NCI-H226 (cell line): Measurements from ENCODE around the gene KMO.

Source experiments
- DNase-seq: peaks from one replicate; pipeline ENCODE4 v3.0.0-alpha.2; 2015

KMO gene

DNA sequence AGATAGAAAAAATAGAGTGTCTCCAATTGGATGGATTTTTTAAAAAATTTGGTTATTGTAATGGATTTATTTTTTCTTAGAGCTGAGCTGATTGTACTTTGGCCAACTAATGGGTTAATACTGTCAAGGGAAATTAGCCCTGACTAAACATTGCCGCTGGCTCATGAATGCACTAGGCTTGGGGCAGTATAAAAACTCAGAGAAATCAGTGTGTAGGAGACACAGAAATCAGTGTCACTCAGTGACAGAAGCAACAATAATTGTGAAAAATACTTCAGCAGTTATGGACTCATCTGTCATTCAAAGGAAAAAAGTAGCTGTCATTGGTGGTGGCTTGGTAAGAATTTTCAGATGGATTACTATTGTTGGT is at the start of gene KMO:
KMO (plus strand) TSS at position 217 of the 370 bp plus-strand sequence; CDS start at position 284, 67 bp downstream.
- no peak for DNase-seq

DNA sequence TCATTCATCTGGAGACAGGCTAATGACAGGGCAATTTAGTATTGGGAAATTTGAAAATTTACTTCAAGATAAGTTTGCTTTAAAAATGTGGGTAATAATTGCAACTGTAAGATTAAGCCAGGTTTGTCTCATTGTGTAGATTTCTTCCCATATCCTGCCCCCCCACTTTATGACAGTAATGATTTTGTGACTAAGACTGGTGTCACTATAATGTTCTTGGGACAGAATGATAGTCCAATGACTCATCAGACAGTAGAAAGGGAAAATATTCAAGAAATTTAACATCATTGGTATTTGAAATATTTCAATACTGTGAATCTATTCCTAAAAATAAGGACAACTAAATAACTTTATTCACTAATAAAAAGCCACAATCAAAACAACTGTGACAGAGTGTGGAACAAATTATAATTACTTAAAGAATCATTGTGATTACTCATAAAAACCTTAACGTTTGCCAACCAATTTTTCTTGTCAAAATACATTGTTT is 49.4 kb upstream of the KMO start:
- DNase-seq, result no peak

DNA sequence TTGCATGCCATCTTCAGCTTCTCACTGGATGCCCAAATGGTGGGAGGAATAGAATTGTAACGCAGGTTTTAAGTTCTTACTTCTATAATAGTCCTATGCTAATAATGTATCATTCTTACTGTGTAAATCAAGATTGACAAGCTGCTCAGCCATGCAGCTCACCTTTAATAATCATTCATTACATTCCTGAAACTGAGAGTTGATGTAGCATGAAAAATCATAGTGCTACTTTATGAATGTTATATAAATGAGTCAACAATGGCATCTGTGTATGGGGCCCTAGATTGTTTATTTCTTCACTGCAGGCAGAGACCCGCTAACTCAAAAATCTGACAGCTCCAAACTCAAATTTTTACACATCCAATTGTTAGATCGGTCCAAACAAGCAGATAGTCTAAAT is 47.0 kb upstream of the KMO start:
- DNase-seq, result no peak

- no peak for DNase-seq
These were observed 46.6 kb upstream of the KMO start for GRCh38 chr1:241485554-241485992.

DNA sequence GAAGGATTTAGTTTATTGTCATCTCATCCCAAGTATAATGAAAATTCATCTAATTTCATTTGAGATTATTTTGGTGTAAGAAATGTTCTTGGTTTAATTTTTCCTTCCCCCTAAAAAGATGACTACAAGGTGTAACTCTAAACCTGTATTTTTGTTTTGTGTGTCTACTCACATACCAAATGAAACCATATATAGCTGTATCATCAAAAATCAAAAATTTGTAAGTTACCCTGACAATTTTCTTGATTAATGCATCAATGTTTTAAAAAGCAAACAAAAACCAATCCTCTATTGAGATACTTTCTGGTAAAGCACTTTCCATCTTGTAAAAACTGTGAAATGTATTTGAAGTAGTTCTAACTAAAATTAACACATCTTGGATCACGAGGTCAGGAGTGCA is 43.4 kb upstream of the KMO start:
- DNase-seq, result no peak

- no peak for DNase-seq
These were observed 36.4 kb upstream of the KMO start for GRCh38 chr1:241495741-241496140.

- DNase-seq, result no peak
These were observed 32.3 kb upstream of the KMO start for GRCh38 chr1:241499910-241500309.

DNA sequence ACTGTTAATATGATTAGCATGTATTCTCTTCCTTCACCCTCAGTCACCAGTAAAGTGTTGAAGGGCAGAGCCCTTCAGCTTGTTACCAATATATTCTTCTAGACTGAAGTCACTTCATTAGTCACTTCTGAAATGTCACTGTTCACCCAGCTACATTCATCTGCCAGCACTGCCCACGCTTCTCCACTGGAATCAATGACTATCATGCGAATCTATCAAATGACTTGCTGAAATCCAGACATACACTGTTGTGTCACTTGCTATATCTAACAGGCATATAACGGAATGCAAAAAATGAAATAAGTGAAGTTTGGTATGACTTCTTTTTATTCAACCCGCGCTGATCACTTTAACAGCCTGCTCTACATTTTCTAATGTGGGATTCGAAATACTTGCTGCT is 28.7 kb upstream of the KMO start:
- DNase-seq, result no peak

DNA sequence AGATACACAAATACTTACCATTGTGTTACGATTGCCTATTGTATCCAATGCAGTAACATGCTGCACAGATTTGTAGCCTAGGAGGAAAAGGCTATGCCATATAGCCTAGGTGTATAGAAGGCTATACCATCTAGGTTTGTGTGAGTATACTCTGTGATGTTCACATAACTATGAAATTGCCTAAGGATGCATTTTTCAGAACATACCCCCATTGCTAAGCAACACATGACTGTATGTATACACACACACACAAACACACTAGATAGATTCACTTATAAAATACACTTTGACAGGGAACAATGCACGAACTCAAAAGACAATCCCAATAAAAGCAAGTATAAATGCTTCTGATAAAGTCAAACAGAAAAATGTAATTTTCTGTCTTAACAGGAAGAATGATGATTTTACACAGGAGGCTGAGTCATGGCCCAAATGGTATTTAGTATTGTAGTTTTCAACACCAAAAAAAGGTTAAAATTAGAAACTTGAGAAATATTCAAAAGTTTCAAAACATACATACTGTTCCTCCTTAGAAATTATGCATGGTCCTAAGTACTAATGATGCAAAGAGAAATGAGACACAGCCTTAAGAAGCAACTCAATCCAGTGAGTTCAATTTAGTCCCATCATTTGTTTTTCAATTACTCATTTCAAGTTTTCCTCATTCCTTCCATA is 24.9 kb upstream of the KMO start:
- DNase-seq, result no peak

DNA sequence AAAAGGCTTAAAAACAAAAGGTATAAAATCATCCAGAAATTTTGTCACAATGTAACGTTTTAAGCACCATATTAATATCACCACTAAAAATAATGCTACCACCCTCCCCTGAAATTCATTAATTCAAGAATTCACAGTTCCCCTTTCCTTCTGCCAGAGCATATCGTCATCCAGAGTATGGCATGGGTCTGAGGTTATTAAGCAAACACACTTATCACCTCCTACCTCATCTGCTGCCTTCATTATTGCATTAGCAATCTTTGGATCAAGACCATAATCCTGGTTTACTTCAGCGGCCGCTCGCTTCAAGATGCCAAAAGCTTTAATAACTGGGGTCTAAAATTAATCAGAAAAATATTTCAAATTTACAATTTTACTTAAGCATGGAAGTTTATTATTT is 18.8 kb upstream of the KMO start:
- DNase-seq, result no peak

DNA sequence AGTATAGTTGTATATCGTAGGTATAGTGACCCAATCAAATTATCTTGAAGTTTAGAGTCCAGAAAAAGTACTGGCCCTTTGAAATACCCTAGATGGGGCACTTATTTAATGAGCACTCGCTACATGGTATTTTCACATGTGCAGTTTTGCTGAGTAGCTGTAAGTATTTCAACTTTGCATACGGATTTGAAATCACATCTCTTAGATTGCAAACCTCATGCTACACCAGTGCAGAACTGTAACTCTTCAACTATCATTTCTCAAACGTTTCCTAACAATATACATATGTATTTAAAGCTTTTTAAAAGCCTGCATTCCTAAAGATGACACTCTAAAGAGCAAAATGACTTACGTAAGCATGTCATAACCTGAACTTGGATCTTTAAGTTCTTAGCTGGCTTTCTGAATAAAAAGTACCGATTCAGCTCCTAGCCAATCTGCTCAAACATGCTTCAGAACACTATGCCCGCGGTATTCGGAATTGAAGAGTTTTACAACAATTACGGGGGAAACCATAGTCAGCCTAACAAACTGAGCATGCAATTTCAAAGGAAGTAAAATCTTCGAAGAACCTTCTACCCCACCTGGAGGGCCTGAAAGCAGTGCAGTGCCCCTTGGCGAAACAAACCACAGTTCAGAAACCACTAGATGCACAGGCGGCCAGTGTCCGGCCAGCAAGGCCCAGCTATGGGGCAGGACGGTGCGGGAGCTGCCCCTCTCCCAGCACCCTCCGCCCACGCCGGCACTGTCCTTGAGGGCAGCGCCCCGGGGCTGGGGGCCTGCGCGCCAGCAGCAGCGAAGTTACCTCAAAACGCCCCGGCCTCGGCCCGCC is 13.5 kb upstream of the KMO start:
- no peak for DNase-seq

DNA sequence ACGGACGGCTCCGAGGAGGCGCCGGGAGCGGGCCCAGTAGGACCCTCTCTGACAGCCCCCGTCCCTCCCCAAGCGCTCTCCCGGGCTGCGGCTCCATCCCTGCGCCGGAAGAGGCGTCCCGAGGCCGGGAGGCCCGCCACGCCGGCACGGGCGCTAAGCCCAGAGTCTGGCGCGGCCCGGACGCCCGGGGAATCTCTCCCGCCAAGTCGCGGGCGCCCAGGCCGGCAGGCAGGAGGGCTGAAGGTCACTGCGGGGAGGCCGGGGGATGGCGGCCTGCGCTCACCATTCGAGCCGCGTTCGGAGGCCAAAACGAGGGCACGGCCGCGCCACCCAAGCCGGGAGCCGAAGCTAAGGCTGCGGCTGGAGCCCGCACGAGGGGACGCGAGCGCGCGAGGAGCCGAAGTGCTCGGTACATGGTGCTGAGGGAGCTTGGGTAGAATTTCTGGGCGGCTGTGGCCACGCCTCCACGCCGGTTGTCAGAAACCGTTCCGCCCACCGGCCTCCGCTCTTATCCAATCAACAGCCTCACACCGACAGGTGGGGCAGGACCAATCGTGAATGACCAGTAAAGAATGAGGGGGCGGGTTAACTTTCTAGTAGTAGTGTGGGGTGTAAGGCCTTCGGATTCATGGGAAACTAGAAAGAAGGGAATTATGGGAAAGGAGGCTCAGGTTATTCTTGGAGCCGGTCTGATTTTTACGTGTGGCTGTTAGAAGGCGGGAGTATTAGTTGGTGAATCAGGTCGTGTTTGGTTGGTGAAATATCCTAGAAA is 12.7 kb upstream of the KMO start, which contains the start of gene FH:
FH (minus strand) TSS at position 448 of the 772 bp plus-strand sequence; CDS start at position 415, 33 bp downstream.
- peak; percentile 86 for DNase-seq

GRCh38 chr1:241520080-241520465 is 12.1 kb upstream of the KMO start:
- DNase-seq, result no peak

DNA sequence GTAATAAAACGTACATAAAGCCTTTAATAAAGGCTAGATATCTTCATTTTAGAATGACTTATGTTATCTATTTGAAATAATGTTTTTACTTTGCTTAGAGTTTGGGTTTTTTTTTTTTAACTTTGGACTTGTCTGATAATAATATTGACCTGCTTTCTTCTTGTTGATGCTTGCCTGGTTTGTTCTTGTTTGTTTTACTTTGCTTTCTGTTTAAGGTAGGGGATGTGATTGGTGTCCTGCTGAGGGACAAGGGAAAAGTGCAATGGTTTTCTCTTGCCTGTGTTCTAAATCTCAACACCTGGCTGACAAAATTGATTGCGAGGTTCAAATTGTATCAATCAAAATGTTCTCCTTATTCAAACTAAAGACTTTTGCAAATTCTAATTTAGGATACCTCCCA is 10.5 kb upstream of the KMO start:
- DNase-seq, result no peak

DNA sequence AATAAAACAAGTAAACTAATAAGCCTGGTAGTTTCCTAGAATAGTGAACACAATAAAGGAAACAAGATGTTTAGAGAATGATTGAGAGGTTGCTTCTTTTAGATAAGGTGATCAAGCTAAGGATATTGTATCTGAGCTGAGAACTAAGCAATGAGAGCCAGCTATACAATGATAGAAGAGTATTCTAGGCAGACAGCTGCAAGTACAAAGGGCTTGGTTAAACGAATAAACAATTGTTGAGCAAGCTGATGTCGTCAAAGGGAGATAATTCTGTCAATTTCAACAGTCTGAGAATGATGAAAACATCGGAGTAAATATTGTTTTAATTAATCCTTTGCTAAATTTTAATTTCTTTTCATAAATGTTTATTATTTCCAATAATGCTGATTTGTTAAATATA is 7.2 kb upstream of the KMO start:
- no peak for DNase-seq

DNA sequence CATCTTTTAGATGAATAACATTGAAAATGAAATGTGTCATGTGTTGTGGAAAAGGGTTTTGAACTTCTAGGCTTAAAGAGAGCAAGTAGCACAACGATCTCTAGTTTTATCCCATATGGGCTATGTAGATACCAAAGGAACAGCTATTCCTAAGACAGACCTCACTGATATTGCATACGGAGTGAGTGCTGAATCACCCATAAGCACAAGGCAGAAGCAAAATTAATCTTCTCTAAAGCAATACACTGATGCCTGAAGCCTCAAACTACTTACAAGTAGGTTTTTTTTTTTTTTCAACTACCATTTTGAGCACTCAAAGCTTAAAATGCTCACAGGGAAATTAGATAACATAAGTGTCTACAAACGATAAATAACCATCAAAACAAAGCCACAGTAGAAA is 5.0 kb upstream of the KMO start:
- no peak for DNase-seq

GRCh38 chr1:241531195-241532161 is 700 bp upstream of the KMO start:
- peak; percentile 9 for DNase-seq

GRCh38 chr1:241532864-241533263 is 686 bp downstream of the KMO start:
- no peak for DNase-seq

DNA sequence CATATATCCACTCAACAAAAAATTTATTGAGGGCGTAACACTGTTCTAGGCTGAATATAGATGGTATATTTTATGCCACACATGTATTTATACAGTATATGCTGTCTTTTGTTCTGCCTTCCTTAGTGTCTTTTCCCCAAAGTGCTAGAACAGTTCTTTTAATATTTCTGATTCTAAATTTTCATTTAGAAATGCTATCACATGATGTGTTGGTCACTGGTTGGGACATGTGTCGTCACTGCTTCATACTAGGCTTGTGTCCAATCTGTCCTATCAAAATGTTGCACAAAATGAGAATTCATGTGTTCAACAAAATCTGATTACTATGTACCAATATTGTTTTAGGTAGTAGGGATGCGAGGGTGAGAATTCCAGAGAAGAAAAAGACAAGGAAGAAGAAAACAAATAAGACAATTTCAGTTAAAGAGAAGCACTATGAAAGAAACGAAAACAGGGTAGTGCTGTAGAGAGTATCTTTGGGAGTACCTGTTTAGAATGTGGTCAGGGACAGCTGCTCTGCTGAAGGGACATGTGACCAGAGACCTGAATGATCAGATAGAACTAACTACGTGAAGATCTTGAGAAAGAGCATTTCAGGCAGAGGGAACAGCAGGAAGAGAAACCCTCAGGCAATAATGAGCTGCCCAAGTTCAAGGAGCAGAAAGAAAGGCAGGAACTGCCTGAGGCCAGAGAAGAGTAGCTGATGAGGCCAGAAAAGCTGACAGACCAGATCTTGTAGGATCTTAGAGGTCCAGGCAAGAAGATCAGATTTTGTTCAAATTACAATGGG is 1.3 kb downstream of the KMO start:
- no peak for DNase-seq

DNA sequence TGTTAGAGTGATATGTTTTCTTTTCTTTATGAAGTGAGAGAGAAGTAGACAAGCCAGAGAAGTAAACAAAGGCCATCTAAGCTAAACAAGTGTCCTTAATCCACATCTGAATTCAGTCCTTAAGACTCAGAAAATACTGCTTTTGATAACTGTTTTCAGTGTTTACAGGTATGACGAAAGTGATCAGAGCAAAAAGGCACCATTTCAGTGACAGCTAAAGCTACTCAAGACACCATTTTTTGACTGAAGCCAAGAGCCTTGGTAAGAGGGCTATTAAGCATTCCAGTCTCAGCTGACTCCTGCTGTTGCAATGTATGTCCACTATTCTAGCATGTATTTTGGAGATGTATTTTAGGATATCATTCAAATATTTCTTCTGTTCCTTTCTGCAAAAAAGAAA is 4.1 kb downstream of the KMO start:
- no peak for DNase-seq

GRCh38 chr1:241536969-241537368 is 4.8 kb downstream of the KMO start:
- DNase-seq, result no peak
